Activated gamma-delta T cell treated with anti-CD3 and anti-CD28 coated beads, Interleukin-2, amount 50 U/mL, for 16 hours (primary cell): ENCODE data around the gene TRMT1.
A peak's percentile ranks its signal among the peaks of the same experiment; 100 is the strongest.
"Not testable (repeated sequence)": the region's sequence is repeated elsewhere in the genome, so short reads cannot be mapped to it uniquely, and the experiment has no call there.

Experiments used
- DNase-seq: peaks from one replicate; pipeline ENCODE4 v3.0.0-alpha.2; 2020; ENCODE audit warnings: low read depth

Gene TRMT1

GRCh38 chr19:13116282-13117175, at the start of gene TRMT1:
TSS of gene TRMT1 (minus strand) at chr19:13116740. CDS start at chr19:13116399, 341 bp downstream.
- DNase-seq = peak; percentile 84

GRCh38 chr19:13166151-13166550, 49.6 kb upstream of the TRMT1 start:
- DNase-seq = not testable (repeated sequence)

GRCh38 chr19:13165162-13165997, 48.8 kb upstream of the TRMT1 start:
- DNase-seq = no peak

DNA sequence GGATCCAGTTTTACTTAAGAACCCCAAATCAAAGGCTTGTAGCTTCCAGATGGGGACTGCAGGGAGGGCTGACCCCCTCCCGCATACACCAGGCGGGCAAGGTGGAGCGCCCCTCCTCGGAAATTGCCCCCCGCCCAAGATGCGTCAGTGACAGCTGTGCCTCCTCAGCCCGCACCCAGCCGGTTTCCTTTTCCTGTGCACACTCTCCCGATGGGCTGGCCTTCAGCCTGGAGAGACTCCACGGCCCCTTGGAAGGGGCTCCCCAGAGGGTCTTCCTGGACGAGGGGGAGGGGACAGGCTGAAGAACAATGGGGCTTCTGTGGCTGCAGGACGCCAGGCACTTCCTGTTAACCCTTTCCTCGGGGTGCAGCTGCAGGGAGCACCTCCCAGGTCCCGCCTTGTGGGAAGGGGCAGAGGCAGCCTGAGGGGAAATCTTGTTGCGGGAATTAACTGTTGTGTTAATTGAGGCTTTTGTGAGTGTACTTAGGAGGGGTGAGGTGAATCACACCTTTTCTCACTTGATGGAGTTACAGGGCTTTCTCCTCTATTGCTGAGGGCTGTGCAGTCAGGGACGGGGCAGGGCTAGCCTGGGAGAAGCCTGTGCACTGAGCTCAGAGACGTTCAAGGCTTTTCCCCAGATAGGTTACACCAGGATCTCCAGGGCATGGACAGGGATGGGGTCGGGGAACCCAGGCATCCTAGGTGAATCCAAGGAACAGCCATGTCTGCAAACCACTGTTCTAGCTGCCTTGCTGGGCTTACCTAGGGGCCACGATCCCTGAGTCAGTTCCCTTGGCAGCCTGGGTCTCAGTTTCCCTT, 48.0 kb upstream of the TRMT1 start:
- DNase-seq = no peak

DNA sequence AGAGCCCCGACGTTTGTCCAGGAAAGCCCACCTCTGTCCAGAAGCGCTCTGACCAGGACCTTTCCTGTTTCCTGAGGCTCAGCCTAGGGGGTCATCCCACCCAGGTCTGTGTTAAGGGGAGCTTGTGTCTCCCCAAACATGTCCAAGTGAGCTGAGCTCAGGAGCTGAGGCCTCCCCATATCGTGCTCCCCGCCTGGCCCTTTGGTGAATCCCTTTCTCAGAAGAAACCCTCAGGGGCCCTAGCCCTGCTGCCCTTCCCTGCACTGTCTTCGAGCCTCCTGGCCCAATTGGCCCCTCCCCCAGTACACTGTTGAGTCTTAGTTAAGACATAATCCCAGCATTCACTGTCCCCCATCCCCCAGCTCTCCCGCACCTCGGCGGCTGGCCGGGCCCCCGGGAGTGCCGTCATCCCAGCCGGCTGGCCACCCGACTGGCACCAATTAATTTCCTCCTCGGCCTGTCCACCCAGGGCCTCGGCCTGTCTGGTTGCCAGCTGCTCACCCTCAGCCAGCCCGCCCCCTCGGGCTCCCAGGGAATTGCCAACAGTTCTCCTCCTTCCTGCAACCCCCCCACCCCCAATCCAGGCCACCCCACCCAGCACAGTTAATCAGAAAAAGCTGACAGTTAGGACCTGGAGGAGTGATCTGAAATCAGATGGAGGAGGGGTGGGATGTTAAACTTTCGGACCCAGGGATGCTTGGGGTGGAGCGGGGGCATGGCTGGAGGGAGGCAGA, 47.2 kb upstream of the TRMT1 start:
- DNase-seq = no peak

DNA sequence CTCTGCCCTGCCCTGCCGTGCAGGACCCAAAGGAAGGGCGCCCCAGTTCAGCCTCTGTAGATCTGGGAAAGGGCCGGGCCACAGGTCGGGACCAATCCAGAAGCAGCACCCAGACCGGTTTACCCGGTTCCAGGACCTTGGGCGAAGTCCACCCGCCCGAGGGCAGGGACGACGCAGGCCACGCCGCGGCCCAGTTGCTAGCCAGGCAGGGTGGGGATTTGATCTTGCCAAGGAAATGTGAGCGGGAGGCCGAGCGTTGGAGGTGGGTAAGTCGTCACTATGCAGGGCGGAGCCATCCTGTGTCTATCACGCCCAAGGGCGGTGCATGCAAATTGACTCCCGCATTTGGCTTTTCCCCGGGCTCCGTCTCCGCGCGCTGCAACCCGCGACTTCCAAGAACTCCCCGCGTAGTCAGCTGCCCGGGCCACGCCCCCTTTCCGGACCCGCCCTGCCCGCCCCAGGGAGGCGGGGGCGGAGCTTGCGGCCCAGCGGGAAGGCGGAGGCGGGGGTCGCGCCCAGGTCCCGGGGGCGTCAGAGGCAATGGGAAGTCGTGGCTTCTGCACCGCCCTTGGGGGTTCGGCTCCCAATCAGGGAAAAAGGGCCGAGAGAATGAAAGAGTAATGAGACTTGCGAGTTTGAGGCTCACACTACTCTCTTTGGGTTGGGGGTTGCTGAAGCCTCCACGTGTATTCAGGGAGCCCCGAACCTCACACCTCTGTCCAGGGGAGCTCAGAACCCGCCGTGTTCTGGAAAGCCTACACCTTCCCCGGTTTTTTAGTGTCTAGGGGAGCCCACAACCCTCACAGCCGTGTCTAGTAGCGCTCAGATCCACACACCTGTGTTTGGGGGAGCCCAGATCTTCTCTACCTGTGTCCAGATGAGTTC, 46.4 kb upstream of the TRMT1 start:
- DNase-seq = peak; percentile 66

DNA sequence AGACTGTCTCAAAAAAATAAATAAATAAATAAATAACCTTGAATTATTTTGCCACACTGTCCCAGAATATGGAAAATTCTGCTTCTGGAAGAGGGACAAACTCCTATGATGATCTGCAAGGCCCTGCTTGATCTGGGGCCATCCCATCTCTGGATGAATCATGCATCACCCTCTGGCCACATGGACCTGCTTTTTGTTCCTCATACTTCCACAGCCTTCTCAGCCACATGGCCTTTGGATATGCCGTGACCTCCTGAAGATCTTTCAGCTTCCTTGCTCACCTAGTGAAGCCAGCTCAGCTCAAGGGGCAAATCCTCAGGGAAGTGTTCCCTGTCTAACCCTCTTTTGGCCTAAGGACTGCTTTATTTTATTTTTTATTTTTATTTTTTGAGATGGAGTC, 44.0 kb upstream of the TRMT1 start:
- DNase-seq = no peak

DNA sequence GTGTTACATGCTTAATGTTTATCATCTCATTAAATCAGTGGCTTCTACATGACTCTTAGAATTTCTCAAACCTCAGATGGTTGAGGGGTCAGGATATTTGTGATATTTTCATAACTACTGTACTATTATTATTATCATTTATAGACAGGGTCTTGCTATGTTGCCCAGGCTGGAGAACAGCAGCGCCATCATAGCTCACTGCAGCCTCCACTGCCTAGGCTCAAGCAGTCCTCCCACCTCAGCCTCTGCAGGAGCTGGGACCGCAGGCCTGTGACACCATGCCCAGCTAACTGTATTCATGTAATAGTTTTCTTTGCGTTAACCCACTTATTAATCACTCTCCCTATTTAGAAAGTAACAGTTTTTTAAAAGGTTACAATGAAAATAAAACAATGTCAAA, 43.2 kb upstream of the TRMT1 start:
- DNase-seq = no peak

DNA sequence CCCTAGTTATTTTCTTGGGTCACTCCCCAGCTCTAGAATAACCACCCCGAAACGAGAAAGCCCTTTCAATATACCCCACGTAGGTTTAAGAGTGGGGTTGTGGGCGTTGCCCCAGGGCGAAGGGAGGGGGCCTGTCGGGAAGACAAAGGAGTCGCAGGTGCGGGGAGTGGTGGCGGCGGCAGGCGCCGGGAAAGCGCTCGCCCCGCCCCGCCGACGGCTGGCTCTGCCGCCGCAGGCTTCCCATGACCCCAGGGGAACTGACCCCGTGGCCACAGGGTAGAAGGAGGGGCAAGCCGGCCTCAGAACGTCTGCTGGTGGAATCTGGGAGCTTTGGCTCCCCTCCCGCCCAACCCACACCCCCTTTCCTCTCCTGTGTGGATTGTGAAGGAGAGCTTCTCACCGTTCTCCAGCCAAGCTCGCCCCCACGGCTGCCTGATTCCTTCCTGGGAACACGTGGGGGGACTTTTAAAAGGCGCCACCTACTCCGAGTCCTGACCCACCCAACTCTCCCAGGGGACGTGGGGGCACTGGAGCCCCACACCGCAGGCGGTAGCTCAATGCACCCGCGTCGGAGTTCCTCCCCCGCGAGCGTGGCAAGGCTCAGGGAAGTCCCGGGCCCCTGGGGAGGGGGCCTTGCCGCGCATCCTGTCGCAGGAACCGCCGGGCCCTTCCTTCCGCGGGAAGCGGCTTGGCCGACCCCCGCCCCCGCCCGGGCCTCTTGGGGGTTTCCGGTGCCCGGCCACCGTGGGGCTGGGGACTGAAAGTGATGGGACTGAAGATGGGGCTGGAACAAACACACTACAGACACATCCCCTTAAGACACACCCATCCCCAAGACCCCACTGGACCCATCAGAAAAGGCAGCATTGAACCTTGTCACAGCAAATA, 39.2 kb upstream of the TRMT1 start:
- DNase-seq = peak; percentile 73

DNA sequence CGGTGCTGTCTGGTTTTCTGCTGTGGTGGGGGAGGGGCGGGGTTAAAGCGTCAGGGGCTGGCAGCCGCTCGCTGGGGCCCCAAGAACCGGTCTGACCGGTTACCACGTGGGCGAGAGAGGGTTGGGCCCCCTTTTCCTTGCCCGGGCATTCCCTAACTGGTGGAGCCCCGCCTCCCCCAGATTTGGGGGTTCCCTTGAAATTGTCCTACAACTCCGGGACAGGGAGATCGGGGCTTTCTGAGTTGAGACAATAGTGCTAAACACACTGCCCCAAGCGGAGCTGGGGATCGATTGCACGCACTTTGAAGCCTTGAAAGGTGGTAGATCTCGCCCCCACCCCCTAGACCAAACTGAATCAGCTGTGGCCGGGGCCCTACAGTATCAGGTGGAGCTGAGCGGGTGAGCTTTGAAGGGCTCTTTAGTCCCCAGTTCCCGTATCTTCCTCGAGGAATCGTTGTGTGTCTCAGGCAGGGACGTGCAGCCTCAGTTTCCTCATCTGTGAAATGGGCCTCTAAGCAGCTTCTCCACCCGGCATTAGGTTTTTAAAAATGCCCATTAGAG, 38.5 kb upstream of the TRMT1 start:
- peak; percentile 70 for DNase-seq

- peak; percentile 47 for DNase-seq
Observed at GRCh38 chr19:13154241-13154778, 37.8 kb upstream of the TRMT1 start.

GRCh38 chr19:13153569-13154240, 37.2 kb upstream of the TRMT1 start:
- DNase-seq = no peak

- peak; percentile 96 for DNase-seq
Observed at GRCh38 chr19:13152974-13153568, 36.5 kb upstream of the TRMT1 start.

GRCh38 chr19:13152356-13152973, 35.9 kb upstream of the TRMT1 start:
- no peak for DNase-seq

DNA sequence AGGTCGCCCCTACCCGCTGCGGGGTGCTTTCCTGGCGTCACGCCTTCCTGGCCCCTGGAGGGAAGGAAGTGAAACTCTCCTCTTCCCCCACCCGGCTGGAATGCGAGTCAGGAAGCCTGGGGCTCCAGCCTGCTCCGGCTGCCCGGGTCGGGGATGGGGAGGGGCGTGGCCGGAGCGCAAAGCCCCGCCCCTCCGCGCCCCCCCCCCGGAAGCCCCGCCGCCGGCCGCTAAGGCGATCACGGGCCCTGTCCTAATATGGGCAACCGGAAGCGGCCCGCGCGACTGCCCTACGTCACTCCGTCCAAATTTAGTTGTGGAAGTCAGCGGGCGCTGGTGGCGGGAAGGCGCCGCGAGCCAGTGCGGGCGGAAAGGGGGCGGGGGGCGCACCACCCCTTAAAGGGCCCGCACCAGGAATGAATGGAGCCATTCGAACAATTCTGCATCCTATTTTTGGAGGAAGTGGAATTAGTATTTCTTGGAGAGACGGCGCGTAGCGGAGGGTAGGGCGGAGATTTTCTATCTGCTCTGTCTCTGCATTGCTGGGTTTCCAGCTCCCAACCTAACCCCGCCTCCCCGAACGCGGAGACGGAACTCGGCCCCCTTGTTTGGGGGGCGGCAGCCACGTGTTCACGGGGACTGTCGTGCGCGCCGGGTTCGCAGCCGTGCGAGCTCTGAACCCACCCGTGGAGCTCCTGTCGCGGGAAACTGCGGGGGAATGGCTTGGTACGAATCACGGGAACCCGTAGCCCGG, 35.2 kb upstream of the TRMT1 start:
- DNase-seq = peak; percentile 94

- no peak for DNase-seq
Observed at GRCh38 chr19:13150931-13151604, 34.5 kb upstream of the TRMT1 start.
